ENCODE measurements around the gene A2ML1. TPM values are rescaled to one million over a fixed set of nuclear protein-coding genes. Genes with fewer than 3 reads are reported as not detected.
A peak's percentile ranks its signal among the peaks of the same experiment; 100 is the strongest.

The A2ML1 gene
- total and polyA plus RNA-seq, 8 donors = under 0.01 to 92.0 (median 1.1) TPM; not detected in 4

DNA sequence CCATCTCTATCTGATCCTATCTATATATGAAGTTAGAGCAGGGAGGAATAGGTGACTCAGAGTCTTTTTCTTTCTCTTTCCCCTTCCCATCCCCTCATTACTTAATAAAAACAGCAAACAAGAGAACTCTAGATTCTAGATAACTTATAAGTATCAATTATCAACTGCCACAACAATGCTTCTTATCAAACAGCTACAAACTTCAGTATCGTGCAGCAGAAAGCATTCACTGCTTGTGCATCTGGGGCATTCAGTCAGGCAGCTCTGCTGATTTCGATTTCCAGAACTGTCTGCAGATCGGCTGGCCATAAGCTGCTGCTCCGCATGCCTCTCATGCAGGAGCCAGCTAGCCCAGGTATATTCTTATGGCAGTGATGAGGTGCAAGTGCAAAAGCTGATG, 19.4 kb downstream of the A2ML1 start:
- TF ChIP-seq POLR2AphosphoS5 (IDR thresholded peaks at IDR 0.05) (no peak), POLR2A (IDR thresholded peaks at IDR 0.05) (no peak), EP300 (IDR thresholded peaks at IDR 0.05) (no peak)
- TF ChIP-seq, protein P1, sequence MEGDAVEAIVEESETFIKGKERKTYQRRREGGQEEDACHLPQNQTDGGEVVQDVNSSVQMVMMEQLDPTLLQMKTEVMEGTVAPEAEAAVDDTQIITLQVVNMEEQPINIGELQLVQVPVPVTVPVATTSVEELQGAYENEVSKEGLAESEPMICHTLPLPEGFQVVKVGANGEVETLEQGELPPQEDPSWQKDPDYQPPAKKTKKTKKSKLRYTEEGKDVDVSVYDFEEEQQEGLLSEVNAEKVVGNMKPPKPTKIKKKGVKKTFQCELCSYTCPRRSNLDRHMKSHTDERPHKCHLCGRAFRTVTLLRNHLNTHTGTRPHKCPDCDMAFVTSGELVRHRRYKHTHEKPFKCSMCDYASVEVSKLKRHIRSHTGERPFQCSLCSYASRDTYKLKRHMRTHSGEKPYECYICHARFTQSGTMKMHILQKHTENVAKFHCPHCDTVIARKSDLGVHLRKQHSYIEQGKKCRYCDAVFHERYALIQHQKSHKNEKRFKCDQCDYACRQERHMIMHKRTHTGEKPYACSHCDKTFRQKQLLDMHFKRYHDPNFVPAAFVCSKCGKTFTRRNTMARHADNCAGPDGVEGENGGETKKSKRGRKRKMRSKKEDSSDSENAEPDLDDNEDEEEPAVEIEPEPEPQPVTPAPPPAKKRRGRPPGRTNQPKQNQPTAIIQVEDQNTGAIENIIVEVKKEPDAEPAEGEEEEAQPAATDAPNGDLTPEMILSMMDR (IDR thresholded peaks at IDR 0.05) = no peak
- DNase-seq = no peak
- Histone ChIP-seq H3K9me3 (no peaks in the 10 kb centered on the region), H3K4me3 (no peak overlapping the region), H3K36me3 (no peaks in the 10 kb centered on the region), H3K27ac (no peak overlapping the region), H3K27me3 (no peaks in the 10 kb centered on the region), H3K4me1 (peaks cover 0 to 9% (median 0%) of the 10 kb centered on the region in 4 donors)
- intact Hi-C loops (cut with DNase I; ENCODE audit: low total_unique reads) = no loop called here
- 68 to 80% (median 73%) methylated on average over 4 of the region's 4 CpGs for WGBS, 5 donors

DNA sequence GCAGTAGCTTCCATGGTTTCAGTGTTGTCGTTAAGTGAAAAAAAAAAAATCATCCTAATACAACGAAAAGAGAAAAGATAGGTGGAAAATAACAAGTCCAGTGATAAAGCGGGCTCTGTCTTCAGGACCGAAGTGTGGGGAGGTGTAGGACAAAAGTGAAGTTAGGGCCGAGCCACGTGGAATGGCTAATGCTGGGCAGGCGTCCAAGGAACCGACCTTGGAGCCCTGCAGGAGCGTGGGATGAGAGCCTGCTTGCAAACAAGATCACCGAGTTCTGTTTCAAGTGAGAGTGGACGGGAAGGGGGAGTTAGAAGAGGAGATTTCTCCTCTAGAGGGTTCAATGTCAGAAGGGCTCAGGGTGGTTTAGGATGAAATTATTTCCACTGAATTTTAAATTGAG, 22.2 kb downstream of the A2ML1 start:
- Histone ChIP-seq H3K36me3 (no peaks in the 10 kb centered on the region), H3K27ac (no peak overlapping the region), H3K9me3 (no peaks in the 10 kb centered on the region), H3K27me3 (no peaks in the 10 kb centered on the region), H3K4me3 (no peak overlapping the region), H3K4me1 (peaks cover 0 to 9% (median 0%) of the 10 kb centered on the region in 4 donors)
- WGBS, 5 donors = 28 to 44% (median 30%) methylated on average over 11 of the region's 11 CpGs
- TF ChIP-seq, protein P1 (IDR thresholded peaks at IDR 0.05) = no peak
- TF ChIP-seq POLR2AphosphoS5 (IDR thresholded peaks at IDR 0.05) (no peak), POLR2A (IDR thresholded peaks at IDR 0.05) (no peak)
- peak; percentile 57 to 60 for DNase-seq
- intact Hi-C loops (cut with DNase I; ENCODE audit: low total_unique reads) = no loop called here

DNA sequence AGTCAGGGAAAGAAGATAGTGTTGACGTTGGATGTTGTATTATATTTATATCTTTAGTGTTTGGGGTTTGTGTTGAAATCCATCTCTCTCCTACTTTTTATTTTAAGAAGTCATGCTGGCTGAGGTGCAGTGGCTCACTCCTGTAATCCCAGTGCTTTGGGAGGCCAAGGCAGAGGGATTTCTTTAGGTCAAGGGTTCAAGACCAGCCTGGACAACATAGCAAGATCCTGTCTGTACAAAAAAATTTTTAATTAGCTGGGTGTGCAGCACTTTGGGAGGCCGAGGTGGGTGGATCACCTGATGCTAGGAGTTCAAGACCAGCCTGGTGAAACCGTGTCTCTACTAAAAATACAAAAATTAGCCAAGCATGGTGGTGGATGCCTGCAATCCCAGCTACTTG, 23.9 kb downstream of the A2ML1 start:
- no peaks in the 10 kb centered on the region for H3K36me3 ChIP-seq
- TF ChIP-seq EP300 (IDR thresholded peaks at IDR 0.05) (no peak), POLR2AphosphoS5 (IDR thresholded peaks at IDR 0.05) (no peak), POLR2A (IDR thresholded peaks at IDR 0.05) (no peak)
- TF ChIP-seq, protein P1 (IDR thresholded peaks at IDR 0.05) = no peak

DNA sequence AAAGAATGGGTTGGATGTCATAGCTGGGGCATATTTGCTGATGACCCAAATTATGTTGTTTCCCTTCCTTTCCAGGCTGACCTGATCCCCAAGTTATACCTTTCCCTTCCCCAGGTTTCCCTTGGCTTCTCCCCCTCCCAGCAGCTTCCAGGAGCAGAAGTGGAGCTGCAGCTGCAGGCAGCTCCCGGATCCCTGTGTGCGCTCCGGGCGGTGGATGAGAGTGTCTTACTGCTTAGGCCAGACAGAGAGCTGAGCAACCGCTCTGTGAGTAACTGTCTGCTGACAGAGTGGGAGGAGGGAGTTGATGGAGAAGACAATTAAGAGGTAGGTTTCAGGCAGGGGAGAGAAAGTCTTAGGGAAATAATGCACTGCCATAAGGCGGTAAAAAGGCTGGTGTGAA, 25.0 kb downstream of the A2ML1 start:
- Histone ChIP-seq H3K4me1 (peaks cover 0 to 9% (median 0%) of the 10 kb centered on the region in 4 donors), H3K36me3 (no peaks in the 10 kb centered on the region), H3K27ac (no peak overlapping the region), H3K27me3 (no peaks in the 10 kb centered on the region), H3K9me3 (no peaks in the 10 kb centered on the region), H3K4me3 (no peak overlapping the region)
- 75 to 90% (median 89%) methylated on average over 6 of the region's 6 CpGs for WGBS, 5 donors
- DNase-seq = no peak
- TF ChIP-seq, protein P1 (IDR thresholded peaks at IDR 0.05) = no peak
- TF ChIP-seq EP300 (IDR thresholded peaks at IDR 0.05) (no peak), POLR2AphosphoS5 (IDR thresholded peaks at IDR 0.05) (no peak), POLR2A (IDR thresholded peaks at IDR 0.05) (no peak)
- intact Hi-C loops (cut with DNase I; ENCODE audit: low total_unique reads) = no loop called here

More for the DNA sequence above, 23.9 kb downstream of the A2ML1 start:
- no peak overlapping the region for H3K27ac ChIP-seq
- no peak for DNase-seq
- peaks cover 0 to 9% (median 0%) of the 10 kb centered on the region in 4 donors for H3K4me1 ChIP-seq
- WGBS, 5 donors = 68 to 80% (median 72%) methylated on average over 3 of the region's 3 CpGs
- no peaks in the 10 kb centered on the region for H3K27me3 ChIP-seq
- H3K9me3 ChIP-seq = no peaks in the 10 kb centered on the region
- no peak overlapping the region for H3K4me3 ChIP-seq
- intact Hi-C loops (cut with DNase I; ENCODE audit: low total_unique reads) = no loop called here
